Measurements from ENCODE around the gene INTS15.

Gene INTS15

DNA sequence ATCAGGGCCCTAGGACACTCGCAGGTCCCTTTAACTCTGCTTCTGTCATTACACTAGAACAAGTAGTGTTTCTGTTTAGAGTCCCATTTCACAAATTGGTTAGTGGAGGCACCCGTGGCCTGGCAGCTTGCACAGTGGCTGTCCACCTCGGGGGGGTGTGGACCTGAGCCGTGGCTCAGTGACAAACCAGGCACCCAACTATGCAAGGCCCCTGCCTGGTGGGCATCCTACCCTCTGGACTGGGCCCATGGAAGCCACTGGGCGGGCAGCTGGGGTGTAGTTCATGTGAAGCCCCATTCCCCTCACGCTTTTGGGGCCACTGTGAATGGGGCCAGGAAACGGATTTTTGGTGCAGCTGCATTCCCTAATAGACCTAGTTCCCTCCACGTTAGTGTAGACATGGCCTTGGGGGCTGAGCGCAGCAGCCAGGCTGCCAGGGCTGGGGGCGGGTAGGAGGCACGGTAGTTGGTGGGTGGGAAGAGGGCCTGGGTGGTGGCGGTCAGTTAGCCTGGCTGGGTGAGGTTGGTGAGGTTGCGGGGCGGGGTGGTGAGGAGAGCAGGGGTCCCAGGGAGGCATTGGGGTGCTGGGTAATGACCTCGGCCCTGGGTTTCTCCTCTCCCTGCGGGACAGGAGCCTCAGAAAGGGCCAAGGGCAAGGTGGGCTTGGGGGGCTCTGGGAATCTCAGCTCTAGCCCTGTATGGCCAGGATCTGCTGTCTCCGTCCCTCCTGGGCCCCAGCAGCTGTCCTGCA is 66.0 kb downstream of the INTS15 start:
- no peak for DNase-seq (ENCODE audit: low read depth in 2 of 2)

DNA sequence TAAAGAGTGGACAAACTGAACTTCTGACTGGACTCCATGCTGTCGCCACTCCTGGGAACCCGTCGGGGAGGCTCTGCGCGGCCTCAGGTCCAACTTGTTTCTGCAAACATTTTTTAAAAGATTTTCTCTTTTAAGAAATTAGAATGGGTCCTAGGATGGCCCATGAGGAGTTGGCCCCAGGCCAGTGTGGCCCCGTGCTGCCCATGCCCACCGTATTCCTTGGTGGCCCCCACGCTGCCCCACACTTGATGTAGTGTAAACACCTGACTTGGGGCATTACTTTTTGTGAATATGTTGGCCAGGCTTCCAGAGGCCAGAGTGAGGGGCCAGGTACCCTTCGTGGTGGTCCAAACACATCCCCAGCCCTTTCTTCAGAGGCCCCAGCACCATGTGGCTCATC is 66.6 kb downstream of the INTS15 start:
- no peak for DNase-seq (ENCODE audit: low read depth in 2 of 2)

Data from stimulated activated CD4-positive, alpha-beta T cell treated with anti-CD3 and anti-CD28 coated beads, Interleukin-12 subunit alpha, Interleukin-12 subunit beta, amount 100 ng/mL, for 24 hours (primary cell).